Motor neuron (in vitro differentiated cells): ENCODE results near the gene YKT6. TPM values are rescaled to one million over a fixed set of nuclear protein-coding genes. Genes with fewer than 3 reads are reported as not detected.

ENCODE experiments used
- ATAC-seq, 8 experiments: fragments of 200-7000 bp; cut with Tn5 transposase; replicated peaks in 6 of 8; 2 replicates each; pipeline ENCODE4 v1.8.0; 2021; ENCODE audit warnings: mild to moderate bottlenecking in 8 of 8, moderate library complexity in 8 of 8
- H3K27ac ChIP-seq, 2 donors: fragments of 250-450 bp; sonication (Bioruptor Pico); 2 replicates each; pipeline ENCODE4 v1.9.0; 2021; ENCODE audit warnings: antibody characterized with exemption in 2 of 2, mild to moderate bottlenecking in 2 of 2, moderate library complexity in 1 of 2
- H3K4me1 ChIP-seq, 2 donors: fragments of 250-450 bp; sonication (Bioruptor Pico); replicated peaks in 1 of 2; 2 replicates each; pipeline ENCODE4 v1.6.1; 2021; ENCODE audit warnings: antibody characterized with exemption in 2 of 2, mild to moderate bottlenecking in 2 of 2, moderate library complexity in 1 of 2
- H3K4me3 ChIP-seq, 5 donors: fragments of 250-450 bp; sonication (Bioruptor Pico); 2 replicates each; pipeline ENCODE4 v1.9.0; 2021; ENCODE audit warnings: antibody characterized with exemption in 5 of 5, mild to moderate bottlenecking in 5 of 5, moderate library complexity in 4 of 5
- WGBS, 10 experiments: fragments of 450-650 bp; shearing (Covaris generic); methylation state at CpG; one replicate each; pipeline ENCODE4 v1.0.0; 2022; 5-methylcytosine and 5-hydroxymethylcytosine counted together
- in situ Hi-C, 9 experiments: fragments of 400-800 bp; cut with MboI; loops; one replicate each; pipeline ENCODE4 v1.15.0; 2021; ENCODE audit warnings: low sequenced_read_pairs in 9 of 9, low pct_unique_long_range_greater_than_20kb in 2 of 9; ENCODE audit not compliant: unreplicated experiment in 9 of 9
- total RNA-seq, 8 experiments: library from RNA; unstranded; fragments of 300-600 nt; gene quantifications; 2 replicates each; pipeline versions ENCODE4 v1.2.3 to v1.2.4, GENCODE V29; 2022

YKT6 gene
- total RNA-seq, 8 experiments from 2014 or later: 66.9 to 121 (median 96.7) TPM

GRCh38 chr7:44224974-44225565 is 24.3 kb downstream of the YKT6 start:
- Histone ChIP-seq H3K4me3 (no peak overlapping the region), H3K4me1 (peaks cover 0 to 11% of the 10 kb centered on the region in 2 donors), H3K27ac (no peak overlapping the region)
- no peak for ATAC-seq
- in situ Hi-C loops: loop anchor here in 5 of 9 experiments (10.0 to 25.0 kb wide), 4 partner anchors 188 to 337 kb away; partner anchors contain the start of genes NUDCD3 (in 4 of the 5), DBNL (in 1 of the 5) and DDX56 (in 1 of the 5)
- 82% methylated on average over 4 of the region's 10 CpGs; no CpG with 5 or more reads in 9 of the 10 experiments for WGBS, 10 experiments

- in situ Hi-C loops: loop anchor here in 3 of 9 experiments (10.0 to 25.0 kb wide), 3 partner anchors 249 to 337 kb away; partner anchors contain the start of genes NUDCD3 (in 2 of the 3) and DDX56 (in 1 of the 3)
- peaks cover 0 to 11% of the 10 kb centered on the region in 2 donors for H3K4me1 ChIP-seq
- H3K4me3 ChIP-seq: no peak overlapping the region
- 60 to 92% (median 80%) methylated on average over 1 to 10 of the region's 26 CpGs; no CpG with 5 or more reads in 7 of the 10 experiments for WGBS, 10 experiments
- H3K27ac ChIP-seq: no peak overlapping the region
- peak in 4 of 8 experiments; percentile 10 to 51 (median 36) for ATAC-seq
These were observed 25.0 kb downstream of the YKT6 start for GRCh38 chr7:44225566-44226395.

GRCh38 chr7:44226396-44226753 is 25.6 kb downstream of the YKT6 start:
- ATAC-seq: no peak
- H3K27ac ChIP-seq: no peak overlapping the region
- WGBS, 10 experiments: 60 to 80% methylated on average over 3 to 5 of the region's 17 CpGs; no CpG with 5 or more reads in 8 of the 10 experiments
- H3K4me1 ChIP-seq: peaks cover 0 to 11% of the 10 kb centered on the region in 2 donors
- in situ Hi-C loops: loop anchor here in 3 of 9 experiments (10.0 to 25.0 kb wide), 3 partner anchors 248 to 336 kb away; partner anchors contain the start of genes NUDCD3 (in 2 of the 3) and DDX56 (in 1 of the 3)
- H3K4me3 ChIP-seq: no peak overlapping the region

- H3K27ac ChIP-seq: no peak overlapping the region
- ATAC-seq: no peak
- no peak overlapping the region for H3K4me3 ChIP-seq
- in situ Hi-C loops: loop anchor here in 3 of 9 experiments (10.0 to 25.0 kb wide), 3 partner anchors 247 to 334 kb away; partner anchors contain the start of genes NUDCD3 (in 2 of the 3) and DDX56 (in 1 of the 3)
- WGBS, 10 experiments: 60 to 80% methylated on average over 1 to 2 of the region's 14 CpGs; no CpG with 5 or more reads in 8 of the 10 experiments
- peaks cover 0 to 11% of the 10 kb centered on the region in 2 donors for H3K4me1 ChIP-seq
These were observed 27.1 kb downstream of the YKT6 start for GRCh38 chr7:44227911-44228310.

- ATAC-seq: no peak
- in situ Hi-C loops: loop anchor here in 3 of 9 experiments (10.0 to 25.0 kb wide), 3 partner anchors 246 to 334 kb away; partner anchors contain the start of genes NUDCD3 (in 2 of the 3) and DDX56 (in 1 of the 3)
- Histone ChIP-seq H3K27ac (no peak overlapping the region), H3K4me1 (peaks cover 0 to 3% of the 10 kb centered on the region in 2 donors), H3K4me3 (no peak overlapping the region)
- WGBS, 10 experiments: 40% methylated on average over 2 of the region's 29 CpGs; no CpG with 5 or more reads in 9 of the 10 experiments
These were observed 28.0 kb downstream of the YKT6 start for GRCh38 chr7:44228571-44229350.

GRCh38 chr7:44229546-44230105 is 28.8 kb downstream of the YKT6 start:
- in situ Hi-C loops: loop anchor here in 3 of 9 experiments (10.0 to 25.0 kb wide), 3 partner anchors 245 to 333 kb away; partner anchors contain the start of genes NUDCD3 (in 2 of the 3) and DDX56 (in 1 of the 3)
- H3K27ac ChIP-seq: no peak overlapping the region

GRCh38 chr7:44230286-44230685 is 29.5 kb downstream of the YKT6 start:
- in situ Hi-C loops: loop anchor here in 2 of 9 experiments (25.0 kb wide), 2 partner anchors 257 to 332 kb away; partner anchors contain the start of genes NUDCD3 (in 2 of the 2) and DDX56 (in 1 of the 2)
- WGBS, 10 experiments: 73 to 93% (median 91%) methylated on average over 3 to 4 of the region's 7 CpGs; no CpG with 5 or more reads in 7 of the 10 experiments
- no peak for ATAC-seq
- H3K27ac ChIP-seq: no peak overlapping the region
- no peaks in the 10 kb centered on the region for H3K4me1 ChIP-seq
- H3K4me3 ChIP-seq: no peak overlapping the region

More at GRCh38 chr7:44229546-44230105, 28.8 kb downstream of the YKT6 start:
- peak in 1 of 8 experiments; percentile 8 for ATAC-seq
- no CpG with 5 or more reads among the region's 11 CpGs for WGBS, 10 experiments
- no peak overlapping the region for H3K4me3 ChIP-seq
- no peaks in the 10 kb centered on the region for H3K4me1 ChIP-seq

- ATAC-seq: no peak
- in situ Hi-C loops: loop anchor here in 2 of 9 experiments (25.0 kb wide), 2 partner anchors 256 to 331 kb away; partner anchors contain the start of genes NUDCD3 (in 2 of the 2) and DDX56 (in 1 of the 2)
- Histone ChIP-seq H3K4me3 (no peak overlapping the region), H3K4me1 (peaks cover 1 to 5% of the 10 kb centered on the region in 2 donors), H3K27ac (no peak overlapping the region)
- WGBS, 10 experiments: 61 to 92% methylated on average over 3 to 4 of the region's 12 CpGs; no CpG with 5 or more reads in 8 of the 10 experiments
These were observed 30.3 kb downstream of the YKT6 start for GRCh38 chr7:44231088-44231487.

- in situ Hi-C loops: loop anchor here in 2 of 9 experiments (25.0 kb wide), 2 partner anchors 255 to 330 kb away; partner anchors contain the start of genes NUDCD3 (in 2 of the 2) and DDX56 (in 1 of the 2)
- ATAC-seq: no peak
- peaks cover 2 to 6% of the 10 kb centered on the region in 2 donors for H3K4me1 ChIP-seq
- no peak overlapping the region for H3K27ac ChIP-seq
- H3K4me3 ChIP-seq: no peak overlapping the region
- 50 to 100% (median 97%) methylated on average over 1 to 5 of the region's 13 CpGs; no CpG with 5 or more reads in 6 of the 10 experiments for WGBS, 10 experiments
These were observed 31.6 kb downstream of the YKT6 start for GRCh38 chr7:44232396-44232795.

GRCh38 chr7:44232901-44233715 is 32.3 kb downstream of the YKT6 start:
- in situ Hi-C loops: loop anchor here in 2 of 9 experiments (25.0 kb wide), 2 partner anchors 254 to 329 kb away; partner anchors contain the start of genes NUDCD3 (in 2 of the 2) and DDX56 (in 1 of the 2)
- H3K27ac ChIP-seq: no peak overlapping the region
- 60 to 100% (median 71%) methylated on average over 1 to 8 of the region's 22 CpGs; no CpG with 5 or more reads in 3 of the 10 experiments for WGBS, 10 experiments
- H3K4me3 ChIP-seq: no peak overlapping the region
- H3K4me1 ChIP-seq: peaks cover 2 to 6% of the 10 kb centered on the region in 2 donors
- no peak for ATAC-seq

GRCh38 chr7:44235066-44235465 is 34.3 kb downstream of the YKT6 start:
- in situ Hi-C loops: loop anchor here in 2 of 9 experiments (25.0 kb wide), 2 partner anchors 252 to 327 kb away; partner anchors contain the start of genes NUDCD3 (in 2 of the 2) and DDX56 (in 1 of the 2)
- 76 to 93% (median 86%) methylated on average over 1 to 7 of the region's 8 CpGs; no CpG with 5 or more reads in 7 of the 10 experiments for WGBS, 10 experiments
- ATAC-seq: no peak

More at GRCh38 chr7:44235066-44235465, 34.3 kb downstream of the YKT6 start:
- H3K4me3 ChIP-seq: no peak overlapping the region
- H3K27ac ChIP-seq: no peak overlapping the region
- H3K4me1 ChIP-seq: peaks cover 2 to 6% of the 10 kb centered on the region in 2 donors
